K562 (cell line): ENCODE results near the gene MYL12B. TPM values are rescaled to one million over a fixed set of nuclear protein-coding genes. Genes with fewer than 3 reads are reported as not detected.

Source experiments
- BCOR ChIP-seq: fragments of 450-650 bp; IDR thresholded peaks from 2 replicates; pipeline ENCODE4 v1.6.1; 2016
- CHD4 ChIP-seq: fragments of 200-600 bp; sonication (generic); IDR thresholded peaks from 3 replicates; pipeline ENCODE4 v1.6.1; 2012; ENCODE audit warnings: low read depth, mild to moderate bottlenecking, mixed read lengths, low read length, inconsistent platforms; ENCODE audit not compliant: insufficient read depth, insufficient replicate concordance, poor library complexity, severe bottlenecking
- E4F1 ChIP-seq: fragments of 250-450 bp; sonication (Bioruptor Pico); IDR thresholded peaks from 2 replicates; pipeline ENCODE4 v1.5.0; 2021; ENCODE audit warnings: mild to moderate bottlenecking, borderline replicate concordance
- ELK3 ChIP-seq: fragments of 450-650 bp; formaldehyde crosslinking; IDR thresholded peaks from 2 replicates; pipeline ENCODE4 v1.4.0; 2020; ENCODE audit warnings: mild to moderate bottlenecking
- GATAD2A ChIP-seq: fragments of 450-650 bp; IDR thresholded peaks from 2 replicates; pipeline ENCODE4 v1.6.1; 2017
- HDGF ChIP-seq: fragments of 450-650 bp; IDR thresholded peaks from 2 replicates; pipeline ENCODE4 v1.6.1; 2016
- NR3C1 ChIP-seq: sonication (generic); formaldehyde crosslinking; IDR thresholded peaks from 2 replicates; pipeline ENCODE4 v1.8.1; 2022; ENCODE audit warnings: missing genetic modification reagents
- PREB ChIP-seq: sonication (generic); formaldehyde crosslinking; IDR thresholded peaks from 2 replicates; pipeline ENCODE4 v1.8.1; 2023; ENCODE audit warnings: mild to moderate bottlenecking, missing genetic modification reagents
- PYGO2 ChIP-seq: fragments of 450-650 bp; IDR thresholded peaks from 2 replicates; pipeline ENCODE4 v1.6.1; 2016; ENCODE audit warnings: mild to moderate bottlenecking, missing genetic modification characterization, moderate library complexity, missing compliant biosample characterization
- RBBP5 ChIP-seq: fragments of 200-600 bp; sonication (generic); IDR thresholded peaks from 2 replicates; pipeline ENCODE4 v1.6.1; 2012; ENCODE audit warnings: borderline replicate concordance, mild to moderate bottlenecking, low read length, control low read depth, inconsistent platforms; ENCODE audit not compliant: insufficient read depth, poor library complexity, severe bottlenecking
- RERE ChIP-seq: sonication (generic); formaldehyde crosslinking; IDR thresholded peaks from 2 replicates; pipeline ENCODE4 v1.8.0; 2023; ENCODE audit warnings: missing genetic modification reagents, mild to moderate bottlenecking, borderline replicate concordance
- U2AF1 ChIP-seq: fragments of 200-400 bp; formaldehyde crosslinking; optimal IDR thresholded peaks from 2 replicates; pipeline ENCODE3; 2017; ENCODE audit warnings: mild to moderate bottlenecking, low read depth, low read length, moderate library complexity
- ZC3H4 ChIP-seq: sonication (generic); formaldehyde crosslinking; IDR thresholded peaks from 2 replicates; pipeline ENCODE4 v1.9.0; 2021; ENCODE audit warnings: missing genetic modification reagents, borderline replicate concordance
- ZNF3 ChIP-seq: fragments of 250-450 bp; sonication (Bioruptor Pico); IDR thresholded peaks from 2 replicates; pipeline ENCODE4 v1.5.0; 2021; ENCODE audit warnings: mild to moderate bottlenecking, moderate library complexity
- ZNF76 ChIP-seq: fragments of 250-450 bp; sonication (Bioruptor Pico); IDR thresholded peaks from 2 replicates; pipeline ENCODE4 v1.4.0; 2020; ENCODE audit warnings: mild to moderate bottlenecking, moderate library complexity, borderline replicate concordance
- ZZZ3 ChIP-seq: fragments of 450-650 bp; IDR thresholded peaks from 2 replicates; pipeline ENCODE4 v1.6.1; 2016; ENCODE audit warnings: antibody characterized with exemption, mild to moderate bottlenecking, moderate library complexity
- polyA plus RNA-seq, 8 experiments: library from polyadenylated mRNA; depleted of rRNA in 4 of 8; stranded (reverse) in 5 of 8; unstranded in 3 of 8; fragments of >200 nt; fragmentation: Nextera tagmentation in 2 of 8; fragmentation: Illumina TruSeq in 1 of 8; extraction: Ambion mirVana in 2 of 8; extraction: Trizol in 1 of 8; gene quantifications; 2 replicates each; pipeline versions ENCODE4 v1.2.1 to v1.2.3, GENCODE V29; 2011 to 2014; ENCODE audit warnings: inconsistent platforms in 1 of 8, missing spikeins in 1 of 8
- total RNA-seq, 7 experiments: library from RNA; depleted of rRNA in 6 of 7; stranded (reverse); fragments of >200 nt in 6 of 7; fragmentation: Illumina TruSeq in 2 of 7; extraction: Trizol in 2 of 7; gene quantifications; 2 replicates each; pipeline versions ENCODE4 v1.2.1 to v1.2.3, GENCODE V29; 2011 to 2021; ENCODE audit warnings: low replicate concordance in 1 of 7

MYL12B gene
- total and polyA plus RNA-seq, 9 of the 15 experiments (the other 6 are each of a cell fraction or from before 2014, with no cell fraction given), result 220 to 995 (median 463) TPM

- TF ChIP-seq HDGF (no peak), RBBP5 (peak; percentile 100), ELK3 (no peak), ZC3H4 (CRISPR knock-in tag) (no peak), RERE (CRISPR knock-in tag) (0 out of 2 replicates have a peak, but pooled peaks have one; percentile 17), ZNF3 (no peak), PREB (CRISPR knock-in tag) (no peak), BCOR (peak; percentile 63; the same call in 1 of the 2 replicates), ZZZ3 (peak; percentile 77), E4F1 (CRISPR knock-in tag) (no peak), NR3C1 (CRISPR knock-in tag) (no peak; the same call in 1 of the 2 replicates), PYGO2 (no peak), GATAD2A (peak; percentile 79; the same call in 1 of the 2 replicates), ZNF76 (CRISPR knock-in tag) (peak; percentile 35; the same call in 1 of the 2 replicates), U2AF1 (peak; percentile 95), CHD4 (no peak)
Measured at GRCh38 chr18:3261373-3262233, at the start of gene MYL12B (continued).
